ENCODE measurements around the gene NTPCR.

NTPCR gene

GRCh38 chr1:232927830-232928505 lies 22.4 kb upstream of the NTPCR start:
- DNase-seq: no peak

GRCh38 chr1:232932486-232933425 lies 17.7 kb upstream of the NTPCR start:
- no peak for DNase-seq

- DNase-seq: no peak
These were observed 13.5 kb upstream of the NTPCR start for GRCh38 chr1:232936941-232937340.

- DNase-seq: peak; percentile 81
These were observed 12.6 kb upstream of the NTPCR start for GRCh38 chr1:232937741-232938375.

- DNase-seq: no peak
These were observed 11.5 kb upstream of the NTPCR start for GRCh38 chr1:232938926-232939325.

- no peak for DNase-seq
These were observed 10.7 kb upstream of the NTPCR start for GRCh38 chr1:232939748-232940147.

GRCh38 chr1:232940262-232940661 lies 10.1 kb upstream of the NTPCR start:
- DNase-seq: peak; percentile 24

- no peak for DNase-seq
These were observed 7.8 kb upstream of the NTPCR start for GRCh38 chr1:232942413-232943294.

- peak; percentile 21 for DNase-seq
These were observed 6.6 kb upstream of the NTPCR start for GRCh38 chr1:232943679-232944252.

- DNase-seq: peak; percentile 14
These were observed 6.1 kb upstream of the NTPCR start for GRCh38 chr1:232944347-232944746.

- no peak for DNase-seq
These were observed 695 bp upstream of the NTPCR start for GRCh38 chr1:232949636-232950196.

- DNase-seq: peak; percentile 51
These were observed 769 bp downstream of the NTPCR start for GRCh38 chr1:232951180-232951579.

GRCh38 chr1:232951605-232952004 lies 1.2 kb downstream of the NTPCR start:
- no peak for DNase-seq

GRCh38 chr1:232952514-232953499 lies 2.4 kb downstream of the NTPCR start:
- peak; percentile 62 for DNase-seq

GRCh38 chr1:232954594-232955365 lies 4.4 kb downstream of the NTPCR start:
- no peak for DNase-seq

GRCh38 chr1:232956081-232956480 lies 5.7 kb downstream of the NTPCR start:
- DNase-seq: no peak

- no peak for DNase-seq
These were observed 7.7 kb downstream of the NTPCR start for GRCh38 chr1:232958067-232958466.

- DNase-seq: peak; percentile 79
These were observed 12.6 kb downstream of the NTPCR start for GRCh38 chr1:232962761-232963745.

All from OCI-M1 (cell line).